ENCODE data around the gene SLC44A4.

Gene SLC44A4

GRCh38 chr6:31898383-31899011 is 19.7 kb upstream of the SLC44A4 start (continued):
- TF ChIP-seq ZNF76 (tag by site-specific recombination; IDR thresholded peaks at IDR 0.05; ENCODE audit: borderline replicate concordance, low read depth): peak; percentile 97
- no peak for TF ChIP-seq SETDB1 (IDR thresholded peaks at IDR 0.05; ENCODE audit: insufficient read length, low read length)
- peak; percentile 42; the same call in 1 of the 2 replicates for TF ChIP-seq ZBTB48 (tag by site-specific recombination; IDR thresholded peaks at IDR 0.05)
- TF ChIP-seq ZNF221 (tag by site-specific recombination; IDR thresholded peaks at IDR 0.05; ENCODE audit: borderline replicate concordance): no peak
- TF ChIP-seq RBAK (tag by site-specific recombination; IDR thresholded peaks at IDR 0.05): no peak
- no peak for TF ChIP-seq ZNF747 (tag by site-specific recombination; IDR thresholded peaks at IDR 0.05)
- TF ChIP-seq ZNF621 (tag by site-specific recombination; IDR thresholded peaks at IDR 0.05): no peak
- TF ChIP-seq ZNF843 (tag by site-specific recombination; IDR thresholded peaks at IDR 0.05): no peak
- TF ChIP-seq ZNF639 (tag by site-specific recombination; IDR thresholded peaks at IDR 0.05): peak; percentile 11; the same call in 1 of the 2 replicates
- TF ChIP-seq ZBTB8A (tag by site-specific recombination; IDR thresholded peaks at IDR 0.05): peak; percentile 20; the same call in 1 of the 2 replicates
- TF ChIP-seq ZNF791 (tag by site-specific recombination; IDR thresholded peaks at IDR 0.05): no peak
- TF ChIP-seq ZNF658 (tag by site-specific recombination; IDR thresholded peaks at IDR 0.05): no peak
- peak; percentile 30 for TF ChIP-seq ZXDB (tag by site-specific recombination; IDR thresholded peaks at IDR 0.05)
- no peak for TF ChIP-seq ZNF398 (tag by site-specific recombination; IDR thresholded peaks at IDR 0.05)
- peak; percentile 40; the same call in 1 of the 2 replicates for TF ChIP-seq PATZ1 (tag by site-specific recombination; IDR thresholded peaks at IDR 0.05)
- TF ChIP-seq SCRT1 (tag by site-specific recombination; IDR thresholded peaks at IDR 0.05; ENCODE audit: borderline replicate concordance): peak; percentile 94
- no peak for TF ChIP-seq GLIS2 (tag by site-specific recombination; IDR thresholded peaks at IDR 0.05)
- TF ChIP-seq ZNF624 (tag by site-specific recombination; IDR thresholded peaks at IDR 0.05): no peak
- TF ChIP-seq SP2 (tag by site-specific recombination; IDR thresholded peaks at IDR 0.05): no peak; the same call in 1 of the 2 replicates
- TF ChIP-seq REST (tag by site-specific recombination; IDR thresholded peaks at IDR 0.05): no peak
- no peak for TF ChIP-seq ZNF580 (tag by site-specific recombination; IDR thresholded peaks at IDR 0.05)
- TF ChIP-seq ZBTB17 (tag by site-specific recombination; IDR thresholded peaks at IDR 0.05): peak; percentile 84
- TF ChIP-seq PRDM1 (tag by site-specific recombination; IDR thresholded peaks at IDR 0.05): no peak
- 0 out of 2 replicates have a peak, but pooled peaks have one; percentile 11 for TF ChIP-seq ZNF518A (tag by site-specific recombination; conservative IDR thresholded peaks at IDR 0.05; ENCODE audit: low read depth)
